Inferior parietal cortex (tissue), 1 donor: ENCODE data around the gene DGKG.

ENCODE experiments used
- DNase-seq: peaks from one replicate; pipeline ENCODE4 v3.0.0-alpha.2; 2016; ENCODE audit errors: extremely low spot score

Gene DGKG

DNA sequence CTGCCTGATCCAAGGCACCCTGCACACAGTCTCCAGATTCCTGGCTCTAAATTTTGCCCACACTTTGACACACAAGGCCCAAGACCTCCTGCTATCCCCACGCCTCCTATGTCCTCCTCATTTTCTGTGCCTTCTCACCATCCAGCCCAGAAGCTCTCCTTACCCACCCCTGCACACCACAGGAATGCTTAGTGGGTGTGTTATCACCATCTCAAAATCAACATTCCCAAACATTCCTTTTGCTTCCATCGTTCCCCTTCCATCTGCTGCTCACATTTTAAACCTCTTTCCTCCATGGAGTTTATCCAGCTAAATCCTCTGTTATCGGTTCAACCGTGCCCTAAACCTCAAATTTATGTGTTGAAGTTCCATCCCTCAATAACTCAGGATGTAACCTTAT lies 43.9 kb downstream of the DGKG start:
- no peak for DNase-seq

DNA sequence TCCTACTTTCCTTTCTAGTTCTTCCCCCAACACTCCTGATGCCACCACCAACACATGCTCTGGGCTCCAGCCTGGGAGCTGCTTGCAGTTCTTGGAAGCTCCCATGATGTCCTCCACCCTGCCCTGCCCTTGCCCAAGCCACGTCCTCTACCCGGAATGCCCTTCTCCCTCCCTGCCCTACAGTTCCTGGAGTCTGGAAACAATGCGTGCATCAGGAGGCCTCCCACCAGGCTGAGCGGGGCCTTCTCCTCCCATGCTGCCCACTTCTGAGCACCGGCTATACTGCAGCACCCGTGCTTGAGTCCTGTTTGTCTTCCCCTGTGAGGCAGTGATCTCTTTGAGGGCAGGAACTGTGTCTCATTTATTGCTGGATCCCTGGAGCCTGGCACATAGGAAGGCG lies 44.6 kb downstream of the DGKG start:
- DNase-seq: no peak

DNA sequence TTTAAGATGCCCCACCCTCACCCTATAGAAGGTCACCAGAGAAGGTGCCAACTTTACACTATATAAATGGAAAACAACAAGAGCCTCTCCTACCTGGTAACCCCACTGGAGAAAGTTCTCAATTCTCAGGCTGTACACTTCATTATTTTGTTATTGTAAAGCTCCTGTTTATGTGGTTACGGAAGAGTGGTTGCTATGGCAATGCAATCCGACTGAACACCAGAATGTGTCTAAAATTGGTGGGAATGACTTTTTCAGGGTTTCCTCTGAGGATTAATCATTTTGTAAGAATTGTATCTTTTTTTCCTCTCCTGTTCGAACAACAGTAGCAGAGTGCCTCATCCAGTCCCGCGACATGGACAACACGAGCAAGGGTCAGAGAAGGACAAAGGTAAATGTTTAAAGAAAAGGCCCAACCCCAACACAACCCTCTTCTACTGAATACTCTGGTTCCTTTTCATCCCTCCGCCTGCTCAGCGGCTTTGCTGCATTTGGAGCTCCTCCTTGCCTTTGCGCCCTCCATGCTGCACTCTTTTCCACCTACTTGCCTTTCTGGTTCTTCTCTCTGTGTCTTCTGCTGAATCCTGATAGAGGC lies 45.3 kb downstream of the DGKG start:
- no peak for DNase-seq

DNA sequence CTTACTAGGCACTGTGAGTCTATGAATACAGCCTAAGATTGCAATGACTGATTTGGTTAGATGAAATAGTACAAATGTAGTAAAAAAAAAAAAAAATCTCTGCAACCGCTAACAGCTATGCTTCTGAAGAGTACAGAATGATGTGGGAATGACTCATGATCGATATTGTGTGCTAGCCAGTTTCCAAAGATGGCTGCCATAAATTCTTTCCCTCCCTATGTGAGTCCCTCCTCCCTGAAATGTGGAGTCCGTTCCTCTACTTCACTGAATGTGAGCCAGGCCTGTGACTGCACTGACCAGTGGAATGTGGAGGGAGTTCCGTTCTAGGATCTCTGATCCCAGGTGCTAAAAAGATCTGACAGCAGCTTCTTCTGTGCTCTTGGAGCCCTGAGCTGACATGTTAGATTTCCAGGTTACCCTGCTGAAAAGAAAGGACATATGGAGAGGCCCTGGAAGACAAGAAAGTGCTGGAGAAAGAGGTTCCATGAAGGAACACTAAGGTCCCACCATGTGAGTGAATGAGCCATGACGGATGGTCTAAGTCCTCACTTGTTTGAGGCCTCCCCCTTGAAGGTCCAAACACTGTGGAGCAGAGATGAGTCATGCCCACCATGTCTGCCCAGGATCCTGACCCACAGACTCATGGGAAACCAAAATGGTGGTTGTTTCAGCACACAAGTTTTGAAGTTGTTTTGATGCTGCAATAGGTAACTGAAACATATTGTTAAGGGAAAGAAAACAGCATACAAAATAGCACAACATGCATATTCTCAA lies 46.3 kb downstream of the DGKG start:
- no peak for DNase-seq

DNA sequence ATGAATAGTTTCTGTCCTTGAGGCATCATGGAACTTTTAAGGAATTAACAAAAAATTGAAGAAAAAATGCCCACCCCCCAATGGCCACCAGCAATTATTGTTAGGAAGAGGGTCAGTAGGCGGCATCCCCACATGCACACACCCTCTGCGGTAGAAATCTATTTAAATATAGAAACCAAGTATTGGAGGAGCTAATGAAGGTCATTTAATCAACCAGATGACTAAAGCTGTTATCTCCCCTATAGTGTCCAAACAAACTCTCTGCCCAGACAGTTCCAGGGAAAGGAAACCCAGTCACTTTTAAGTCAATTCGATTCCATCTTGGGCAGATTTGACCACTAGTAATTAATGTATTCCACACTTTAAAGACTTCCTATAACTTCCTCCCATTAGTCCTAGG lies 47.1 kb downstream of the DGKG start:
- no peak for DNase-seq

DNA sequence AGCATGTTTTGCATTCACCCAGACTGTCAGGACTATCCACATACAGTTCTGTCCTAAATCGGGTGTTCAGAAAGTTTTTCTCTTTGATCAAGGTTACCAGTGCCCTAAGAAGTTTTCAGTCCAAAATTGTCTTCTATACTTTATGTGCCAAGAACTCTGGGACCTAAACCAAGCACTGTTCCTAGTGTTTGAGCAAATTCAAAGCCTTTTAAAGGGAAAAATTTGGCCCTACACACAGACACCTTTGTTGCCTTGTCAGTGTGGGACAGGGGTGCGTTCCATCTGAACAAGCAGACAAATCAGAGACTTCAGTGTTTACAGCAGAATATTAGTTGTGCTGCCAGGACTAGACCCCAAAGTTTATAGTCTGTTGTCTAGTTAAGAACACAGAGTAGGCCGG lies 50.6 kb downstream of the DGKG start:
- DNase-seq: peak; percentile 29

DNA sequence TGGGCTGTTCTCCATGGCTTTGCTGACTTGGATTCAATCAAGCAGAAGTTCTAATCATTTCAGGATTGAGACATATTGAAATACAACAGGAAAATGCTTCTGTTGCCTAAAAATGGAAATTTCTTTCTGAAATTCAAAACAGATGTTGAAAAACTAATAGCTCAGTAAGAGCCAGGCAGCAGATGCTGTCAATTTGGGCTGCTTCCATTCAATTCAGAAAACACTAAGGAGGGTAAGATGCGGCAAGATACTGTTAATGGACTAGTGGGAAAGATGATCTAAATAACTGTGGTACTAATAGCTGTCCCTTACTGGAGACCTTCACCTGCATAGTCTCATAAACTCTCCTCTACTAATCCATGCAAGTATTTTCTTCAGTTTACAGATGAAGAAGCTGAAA lies 53.5 kb downstream of the DGKG start:
- DNase-seq: no peak

DNA sequence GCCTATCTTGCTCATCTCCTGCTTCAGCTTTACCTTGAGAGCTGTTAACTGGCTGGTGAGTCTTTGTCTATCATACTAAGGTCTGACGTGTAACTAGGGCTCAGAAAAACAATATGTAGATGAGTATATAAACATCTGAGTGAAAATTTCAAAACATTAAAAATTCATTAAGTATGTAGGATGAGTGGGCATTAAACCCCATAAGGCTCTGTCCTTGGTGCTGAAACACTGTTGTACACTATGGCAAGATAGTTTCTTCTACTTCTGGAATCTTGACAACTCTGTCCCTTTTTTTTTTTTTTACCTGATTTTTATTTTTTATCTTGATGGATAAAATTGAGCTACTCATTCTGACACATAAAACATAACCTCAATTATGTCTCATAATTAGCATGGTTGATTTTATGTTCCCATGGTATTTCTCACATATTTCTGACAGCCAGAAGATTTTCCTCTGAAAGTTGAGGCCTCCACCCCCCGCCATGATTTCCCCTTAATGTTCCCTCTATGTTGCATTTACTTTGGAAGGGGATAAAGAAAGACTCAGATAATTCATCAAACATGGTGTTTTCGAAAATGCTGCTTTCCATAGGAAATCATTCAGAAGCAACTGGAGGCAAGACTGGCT lies 54.3 kb downstream of the DGKG start:
- no peak for DNase-seq

DNA sequence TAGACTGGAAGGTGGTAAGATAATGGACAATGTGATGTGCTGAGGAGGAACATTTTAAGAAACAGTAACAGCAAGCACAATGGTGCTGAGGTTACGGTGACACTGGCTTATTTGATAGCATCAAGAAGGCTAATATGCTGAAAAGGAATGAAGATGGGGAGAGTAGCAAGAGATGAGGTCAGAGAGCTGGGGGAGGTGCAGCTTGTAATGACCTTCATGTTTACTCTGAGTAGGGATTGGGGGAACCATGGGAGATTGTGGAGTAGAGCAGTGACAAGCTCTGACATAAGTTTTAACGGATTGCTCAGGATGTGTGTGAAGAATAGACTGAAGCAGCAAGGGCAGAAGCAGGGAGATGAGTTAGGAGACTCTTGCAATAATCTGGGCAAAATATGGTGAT lies 56.7 kb downstream of the DGKG start:
- no peak for DNase-seq

DNA sequence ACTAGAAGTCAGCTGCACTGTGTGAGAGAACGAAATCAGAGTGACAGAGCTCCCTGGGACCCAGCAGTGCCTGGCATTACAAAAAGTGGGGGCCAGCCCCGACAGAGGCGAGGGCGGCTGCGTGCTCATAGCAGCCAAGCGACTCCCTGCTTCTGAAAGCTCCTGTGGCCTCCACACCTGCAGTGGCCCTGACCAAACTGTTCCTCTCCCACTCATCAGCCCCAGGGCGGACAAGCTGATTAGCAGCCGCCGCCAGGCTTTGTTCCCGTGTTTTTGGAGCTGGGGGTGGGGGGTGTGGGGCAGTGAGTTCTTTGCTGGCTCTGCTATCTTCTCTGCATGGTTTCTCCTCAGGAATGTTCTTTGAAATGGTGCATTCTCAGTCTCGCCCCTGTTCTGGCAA lies 58.1 kb downstream of the DGKG start:
- DNase-seq: no peak

DNA sequence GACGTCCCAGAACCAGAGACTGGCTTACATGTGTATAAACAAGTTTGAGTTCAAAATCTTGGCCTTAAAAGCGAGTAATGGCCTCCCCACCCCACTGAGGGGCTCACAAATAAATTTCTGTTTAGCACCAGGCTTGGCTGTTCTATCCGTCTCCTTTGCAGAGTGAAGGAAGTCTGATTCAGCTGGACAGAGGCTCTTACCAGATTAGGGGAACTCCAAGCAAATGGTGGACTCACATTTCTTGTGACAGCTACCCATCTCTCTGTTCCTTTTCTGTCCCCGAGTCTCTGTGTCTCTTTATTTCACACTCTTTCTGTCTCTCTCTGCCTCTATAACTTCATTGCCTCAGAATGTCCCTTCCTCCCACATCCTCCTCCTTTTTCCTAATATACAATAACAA lies 62.7 kb downstream of the DGKG start:
- no peak for DNase-seq

DNA sequence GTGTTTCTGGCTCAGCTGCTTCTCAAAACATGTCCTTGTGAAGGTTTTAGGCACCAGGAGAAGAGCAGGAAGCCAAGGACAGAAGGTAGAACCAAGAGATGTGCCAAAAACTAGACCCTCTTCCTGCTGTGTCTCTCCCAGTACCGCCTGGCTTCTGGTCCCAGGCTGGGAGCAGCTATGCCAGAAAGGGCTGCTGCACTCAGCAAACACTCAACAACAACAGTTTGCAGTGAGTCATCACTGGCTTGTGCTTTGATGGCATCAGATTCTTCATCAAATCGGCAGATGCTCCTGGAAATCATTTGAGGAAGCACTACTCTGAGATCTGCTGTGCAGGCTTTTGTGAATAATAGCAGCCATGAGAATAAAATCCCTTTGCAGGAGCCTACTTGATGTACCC lies 63.2 kb downstream of the DGKG start:
- DNase-seq: peak; percentile 50

DNA sequence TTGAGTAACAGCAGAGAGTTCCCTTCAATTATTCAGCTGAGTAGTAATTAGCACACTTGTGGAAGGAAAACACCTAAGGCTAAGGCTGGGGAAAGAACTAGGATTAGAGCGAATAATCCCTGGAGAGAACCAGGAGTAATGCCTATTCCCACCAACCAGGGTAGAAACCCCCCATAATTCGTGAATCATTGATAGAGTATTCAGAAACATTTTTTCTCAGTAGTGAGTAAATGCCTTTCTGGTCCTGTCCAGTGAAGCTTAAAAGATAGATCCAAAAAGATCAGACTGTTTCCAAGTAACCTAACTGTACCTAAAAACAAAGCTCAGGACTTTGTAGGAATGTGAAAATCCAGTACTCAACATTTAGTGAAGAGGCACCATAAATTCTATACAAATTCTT lies 71.2 kb downstream of the DGKG start:
- no peak for DNase-seq

DNA sequence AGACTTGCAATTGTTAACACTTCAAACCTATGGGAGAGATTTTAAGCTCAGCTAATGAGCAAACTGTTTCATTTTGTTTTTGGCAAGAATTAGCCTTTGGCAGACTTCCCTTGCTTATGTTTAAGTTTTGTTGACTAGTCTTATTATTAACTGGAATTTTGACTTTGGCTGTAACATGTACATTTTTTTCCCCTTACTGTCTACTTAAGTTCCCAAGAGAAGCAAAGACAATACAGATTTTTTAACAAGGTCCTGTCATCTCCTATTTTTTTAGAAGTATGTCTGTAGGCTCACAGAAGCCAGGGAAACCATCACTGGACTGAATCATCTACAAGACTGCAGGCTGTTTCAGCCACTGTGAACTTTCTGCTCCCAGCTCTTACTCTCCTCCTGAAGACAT lies 74.3 kb downstream of the DGKG start:
- no peak for DNase-seq

DNA sequence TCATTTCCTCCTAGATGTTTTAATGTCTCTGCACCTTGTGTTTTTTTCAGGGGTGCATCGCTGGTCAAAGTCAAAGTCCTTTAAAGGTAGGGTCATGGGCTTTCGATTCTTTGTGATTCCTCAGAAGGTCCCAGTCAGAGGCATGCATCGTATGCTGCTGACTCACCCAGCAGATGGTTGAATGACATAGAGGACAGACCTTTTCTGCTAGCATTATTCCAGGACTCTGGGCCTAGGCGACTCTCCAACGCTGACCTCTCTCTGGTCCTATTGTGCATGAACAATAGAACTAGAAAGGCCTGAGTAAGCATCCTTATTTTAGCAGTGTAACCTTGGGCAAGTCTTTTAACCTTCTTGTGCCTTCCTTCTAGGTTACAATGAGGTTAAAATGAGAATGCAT lies 75.9 kb downstream of the DGKG start:
- DNase-seq: no peak

DNA sequence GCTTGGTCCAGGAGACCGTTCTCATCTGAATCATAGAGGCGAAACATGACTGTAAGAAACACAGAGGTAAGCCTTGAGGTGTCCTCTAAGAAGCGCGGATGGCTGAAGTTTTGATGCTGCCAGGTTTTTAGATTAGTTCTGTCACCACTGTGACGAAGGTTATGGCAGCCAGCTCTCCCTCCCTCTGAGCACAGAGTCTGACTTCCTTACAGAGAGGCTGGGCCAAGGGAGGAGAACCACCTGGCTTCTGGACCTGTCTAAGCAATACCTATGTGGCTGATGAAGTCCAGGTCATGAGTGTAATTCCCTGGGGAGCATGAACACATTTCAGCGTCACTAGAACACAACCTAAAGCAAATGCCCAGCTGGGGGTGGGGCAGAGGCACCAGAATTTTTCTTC lies 77.4 kb downstream of the DGKG start:
- DNase-seq: no peak

DNA sequence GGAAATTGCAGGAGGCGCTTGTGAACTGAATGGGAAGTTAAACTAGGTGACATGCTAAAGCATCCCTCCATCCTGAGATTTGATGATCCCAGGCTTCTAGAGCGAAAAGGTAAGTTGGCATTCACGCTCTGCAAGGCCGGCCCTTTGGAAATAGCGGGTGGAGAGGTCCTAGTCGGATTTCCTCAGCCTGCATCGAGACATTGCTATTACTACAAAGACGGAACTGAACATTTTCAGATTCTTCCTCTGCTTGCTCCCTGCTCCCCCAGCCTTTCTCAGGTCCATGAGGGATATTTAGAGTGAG lies 77.7 kb downstream of the DGKG start:
- no peak for DNase-seq

DNA sequence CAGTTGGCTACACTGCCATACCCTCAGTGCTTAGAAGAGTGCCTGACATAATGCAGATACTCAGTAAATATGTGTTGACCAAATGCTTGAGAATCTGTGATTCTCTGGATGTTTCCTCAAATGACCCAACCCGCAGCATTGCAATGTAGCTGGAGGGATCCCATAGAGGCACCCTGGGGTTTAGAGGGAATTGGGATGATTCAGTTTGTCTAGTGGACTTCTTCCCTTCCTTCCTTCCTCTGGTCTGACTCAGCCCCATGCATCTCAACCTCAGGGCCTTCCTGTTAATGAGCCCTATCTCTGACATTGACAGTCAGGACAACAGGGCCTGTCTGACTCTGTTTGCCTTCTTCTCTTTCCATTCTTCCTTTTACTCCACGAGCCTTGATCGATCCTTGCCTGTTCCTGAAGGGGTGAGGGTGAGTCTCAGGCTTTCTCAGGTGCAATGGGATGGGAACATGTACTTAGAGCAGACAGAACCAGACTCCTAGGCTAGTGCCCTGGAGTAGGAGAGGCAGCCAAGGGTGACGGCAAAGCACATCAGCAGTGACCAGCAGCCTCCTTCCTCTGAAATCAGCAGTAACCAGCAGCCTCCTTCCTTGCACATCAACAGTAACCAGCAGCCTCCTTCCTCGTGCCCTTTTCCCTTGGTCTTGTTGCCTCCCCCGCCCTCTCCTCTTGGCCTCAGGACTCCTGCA lies 78.2 kb downstream of the DGKG start:
- DNase-seq: no peak

DNA sequence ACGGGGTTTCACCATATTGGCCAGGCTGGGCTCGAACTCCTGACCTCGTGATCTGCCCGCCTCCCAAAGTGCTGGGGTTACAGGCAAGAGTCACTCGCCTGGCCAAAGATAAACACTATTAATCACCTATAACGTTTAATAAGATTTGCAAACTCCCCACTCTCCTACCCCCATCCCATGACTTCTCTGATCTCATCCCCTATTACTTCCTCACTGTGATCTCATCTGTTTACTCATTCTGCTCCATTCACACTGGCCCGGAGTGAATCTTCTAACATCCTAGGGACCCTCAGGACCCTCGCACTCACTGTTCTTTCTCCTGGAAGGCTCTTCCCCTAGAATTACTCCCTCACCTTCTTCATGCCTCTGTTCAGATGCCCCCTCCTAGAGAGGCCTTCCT lies 78.9 kb downstream of the DGKG start:
- no peak for DNase-seq

DNA sequence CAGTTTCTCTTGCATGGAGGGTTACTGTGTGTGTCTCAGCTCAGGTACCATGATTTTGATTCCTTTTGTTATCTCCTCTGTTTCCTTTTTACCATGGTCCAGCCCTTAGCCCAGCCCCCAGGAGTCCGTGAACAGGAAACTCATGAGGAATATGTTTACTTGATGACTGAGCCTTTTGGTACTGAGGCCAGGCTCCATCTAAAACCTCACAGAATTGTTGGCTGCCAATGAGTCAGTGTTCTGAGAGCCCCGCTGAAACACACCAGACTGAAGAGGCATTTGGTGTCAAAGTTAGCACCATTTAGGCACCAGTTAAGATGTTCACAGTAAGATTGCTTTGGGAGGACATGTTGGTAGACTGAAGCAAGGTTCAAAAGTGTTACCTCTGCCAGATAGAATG lies 80.9 kb downstream of the DGKG start:
- no peak for DNase-seq

DNA sequence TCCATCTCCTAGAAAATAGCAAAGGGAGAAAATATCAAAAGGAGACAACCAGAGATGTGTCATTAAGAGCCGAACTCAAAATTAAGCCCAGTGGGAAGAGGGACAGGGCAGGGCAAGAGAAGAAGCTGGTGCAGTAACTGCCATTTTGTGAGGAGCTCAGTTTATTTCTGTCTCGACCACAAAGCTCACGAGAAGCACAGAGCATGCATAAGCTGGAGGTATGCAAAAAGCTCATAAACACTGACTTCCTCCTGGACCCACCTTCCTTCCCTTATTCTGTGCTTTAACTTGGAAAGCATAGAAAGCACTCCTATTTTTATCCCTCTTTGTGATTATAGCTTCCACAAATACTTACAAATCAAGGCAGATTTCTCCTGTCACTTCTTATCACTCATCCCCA lies 81.3 kb downstream of the DGKG start:
- no peak for DNase-seq

DNA sequence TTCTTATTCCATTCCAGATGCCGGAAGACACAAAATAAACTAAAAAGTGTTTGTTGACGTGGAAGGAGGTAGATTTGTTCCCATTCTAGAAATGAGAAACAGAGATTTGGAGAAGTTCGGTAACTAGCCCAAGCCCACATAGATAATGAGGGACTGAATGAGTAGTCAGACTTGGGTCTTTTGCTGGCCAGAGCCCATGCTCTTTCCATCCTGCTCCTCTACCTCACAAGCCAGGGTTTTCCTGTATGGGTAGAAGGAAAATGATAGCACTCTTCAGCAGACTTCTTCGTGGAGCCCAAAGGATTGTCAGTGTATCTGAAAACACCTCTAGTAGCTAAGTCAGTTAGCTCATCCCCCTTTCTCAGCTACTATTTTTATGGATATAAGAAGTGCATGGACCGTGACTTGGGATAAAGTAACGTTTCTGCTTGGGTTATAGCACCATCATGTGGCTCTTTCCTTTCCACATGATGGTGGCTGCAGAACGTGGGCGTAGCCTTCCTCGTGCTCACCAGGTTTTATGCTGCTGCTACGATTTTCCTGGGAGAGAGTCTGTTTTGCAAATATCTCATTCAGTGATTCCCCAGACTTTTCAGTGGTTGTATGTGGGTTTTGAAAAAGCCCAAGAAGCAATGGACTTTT lies 84.6 kb downstream of the DGKG start:
- DNase-seq: peak; percentile 66

DNA sequence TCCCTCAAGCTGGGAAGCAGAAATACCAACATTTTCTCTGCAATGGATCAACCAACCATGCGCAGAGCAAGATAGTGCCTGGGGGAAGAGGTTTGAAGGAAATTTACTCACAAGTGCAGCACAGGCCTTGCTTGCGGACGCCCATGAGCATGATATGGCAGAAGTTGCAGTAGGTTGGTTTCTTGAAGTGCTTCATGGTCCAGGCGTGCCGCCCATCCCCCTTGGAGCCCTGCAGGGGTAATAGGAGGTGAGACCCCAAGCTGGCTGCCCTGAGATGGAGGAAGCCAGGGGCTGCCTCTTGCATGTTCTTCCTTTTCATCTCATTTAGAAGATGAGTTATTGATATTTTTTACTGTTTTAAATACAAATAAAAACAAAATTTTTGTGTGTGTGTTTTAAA lies 86.6 kb downstream of the DGKG start:
- no peak for DNase-seq
